ENCODE measurements around the gene SPART. TPM values are rescaled to one million over a fixed set of nuclear protein-coding genes. Genes with fewer than 3 reads are reported as not detected.
"Not testable (repeated sequence)": the region's sequence is repeated elsewhere in the genome, so short reads cannot be mapped to it uniquely, and the experiment has no call there.

SPART gene
- polyA plus RNA-seq, 1 donor from 2014 or later = 52.4 TPM

DNA sequence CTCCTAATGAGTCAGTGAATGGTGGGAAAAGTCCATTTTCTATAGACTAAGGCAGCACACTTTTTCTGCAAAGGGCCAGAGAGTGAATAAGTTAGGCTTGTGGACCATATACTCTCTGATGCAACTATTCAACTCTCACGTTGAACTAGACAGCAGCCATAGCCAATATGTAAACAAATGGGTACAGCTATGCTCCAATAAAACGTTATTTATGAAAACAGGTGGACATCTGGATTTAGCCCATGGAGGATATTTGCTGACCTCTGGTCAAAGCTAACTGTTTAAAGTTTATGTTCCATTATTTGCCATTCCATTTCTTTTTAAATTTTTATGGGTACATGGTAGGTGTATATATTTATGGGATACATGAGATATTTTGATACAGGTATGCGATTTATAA is 43.9 kb downstream of the SPART start:
- H2AFZ ChIP-seq (ENCODE audit: low read depth, low read length) = no peak overlapping the region
- no peaks in the 10 kb centered on the region for H3K9me2 ChIP-seq (ENCODE audit: insufficient read depth, low read length)
- peaks cover 18% of the 10 kb centered on the region for H3K27me3 ChIP-seq (ENCODE audit: insufficient read depth, low read depth, low read length)
- no peaks in the 10 kb centered on the region for H4K20me1 ChIP-seq (ENCODE audit: insufficient read depth)
- H3K79me2 ChIP-seq (replicated peaks; ENCODE audit: insufficient read depth, low read length) = no peaks in the 10 kb centered on the region
- no peak for TF ChIP-seq EP300 (conservative IDR thresholded peaks at IDR 0.05; ENCODE audit: poor library complexity, severe bottlenecking)
- TF ChIP-seq, protein P1, sequence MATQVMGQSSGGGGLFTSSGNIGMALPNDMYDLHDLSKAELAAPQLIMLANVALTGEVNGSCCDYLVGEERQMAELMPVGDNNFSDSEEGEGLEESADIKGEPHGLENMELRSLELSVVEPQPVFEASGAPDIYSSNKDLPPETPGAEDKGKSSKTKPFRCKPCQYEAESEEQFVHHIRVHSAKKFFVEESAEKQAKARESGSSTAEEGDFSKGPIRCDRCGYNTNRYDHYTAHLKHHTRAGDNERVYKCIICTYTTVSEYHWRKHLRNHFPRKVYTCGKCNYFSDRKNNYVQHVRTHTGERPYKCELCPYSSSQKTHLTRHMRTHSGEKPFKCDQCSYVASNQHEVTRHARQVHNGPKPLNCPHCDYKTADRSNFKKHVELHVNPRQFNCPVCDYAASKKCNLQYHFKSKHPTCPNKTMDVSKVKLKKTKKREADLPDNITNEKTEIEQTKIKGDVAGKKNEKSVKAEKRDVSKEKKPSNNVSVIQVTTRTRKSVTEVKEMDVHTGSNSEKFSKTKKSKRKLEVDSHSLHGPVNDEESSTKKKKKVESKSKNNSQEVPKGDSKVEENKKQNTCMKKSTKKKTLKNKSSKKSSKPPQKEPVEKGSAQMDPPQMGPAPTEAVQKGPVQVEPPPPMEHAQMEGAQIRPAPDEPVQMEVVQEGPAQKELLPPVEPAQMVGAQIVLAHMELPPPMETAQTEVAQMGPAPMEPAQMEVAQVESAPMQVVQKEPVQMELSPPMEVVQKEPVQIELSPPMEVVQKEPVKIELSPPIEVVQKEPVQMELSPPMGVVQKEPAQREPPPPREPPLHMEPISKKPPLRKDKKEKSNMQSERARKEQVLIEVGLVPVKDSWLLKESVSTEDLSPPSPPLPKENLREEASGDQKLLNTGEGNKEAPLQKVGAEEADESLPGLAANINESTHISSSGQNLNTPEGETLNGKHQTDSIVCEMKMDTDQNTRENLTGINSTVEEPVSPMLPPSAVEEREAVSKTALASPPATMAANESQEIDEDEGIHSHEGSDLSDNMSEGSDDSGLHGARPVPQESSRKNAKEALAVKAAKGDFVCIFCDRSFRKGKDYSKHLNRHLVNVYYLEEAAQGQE (IDR thresholded peaks at IDR 0.05; ENCODE audit: borderline replicate concordance) = no peak
- TF ChIP-seq, protein P2, sequence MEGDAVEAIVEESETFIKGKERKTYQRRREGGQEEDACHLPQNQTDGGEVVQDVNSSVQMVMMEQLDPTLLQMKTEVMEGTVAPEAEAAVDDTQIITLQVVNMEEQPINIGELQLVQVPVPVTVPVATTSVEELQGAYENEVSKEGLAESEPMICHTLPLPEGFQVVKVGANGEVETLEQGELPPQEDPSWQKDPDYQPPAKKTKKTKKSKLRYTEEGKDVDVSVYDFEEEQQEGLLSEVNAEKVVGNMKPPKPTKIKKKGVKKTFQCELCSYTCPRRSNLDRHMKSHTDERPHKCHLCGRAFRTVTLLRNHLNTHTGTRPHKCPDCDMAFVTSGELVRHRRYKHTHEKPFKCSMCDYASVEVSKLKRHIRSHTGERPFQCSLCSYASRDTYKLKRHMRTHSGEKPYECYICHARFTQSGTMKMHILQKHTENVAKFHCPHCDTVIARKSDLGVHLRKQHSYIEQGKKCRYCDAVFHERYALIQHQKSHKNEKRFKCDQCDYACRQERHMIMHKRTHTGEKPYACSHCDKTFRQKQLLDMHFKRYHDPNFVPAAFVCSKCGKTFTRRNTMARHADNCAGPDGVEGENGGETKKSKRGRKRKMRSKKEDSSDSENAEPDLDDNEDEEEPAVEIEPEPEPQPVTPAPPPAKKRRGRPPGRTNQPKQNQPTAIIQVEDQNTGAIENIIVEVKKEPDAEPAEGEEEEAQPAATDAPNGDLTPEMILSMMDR (IDR thresholded peaks at IDR 0.05; ENCODE audit: poor library complexity, severe bottlenecking) = no peak
- TF ChIP-seq TAF1 (IDR thresholded peaks at IDR 0.05; ENCODE audit: low read depth) = no peak
- no peak for TF ChIP-seq EZH2 (IDR thresholded peaks at IDR 0.05; ENCODE audit: borderline replicate concordance, insufficient read depth, low read length, poor library complexity, severe bottlenecking)
- TF ChIP-seq RAD21 (conservative IDR thresholded peaks at IDR 0.05) = no peak
- no peak for TF ChIP-seq SMC3 (conservative IDR thresholded peaks at IDR 0.05; ENCODE audit: poor library complexity)
- no peak for TF ChIP-seq MXI1 (conservative IDR thresholded peaks at IDR 0.05; ENCODE audit: poor library complexity, severe bottlenecking)
- TF ChIP-seq POLR2AphosphoS5 (IDR thresholded peaks at IDR 0.05) = no peak
- no peaks in the 10 kb centered on the region for H3K9me3 ChIP-seq (ENCODE audit: low read length)
- no peak overlapping the region for H3K4me3 ChIP-seq (ENCODE audit: low read length)
- H3K36me3 ChIP-seq (ENCODE audit: insufficient read depth, low read length) = no peaks in the 10 kb centered on the region
- no peak overlapping the region for H3K27ac ChIP-seq (ENCODE audit: low read length)
- H3K9ac ChIP-seq (ENCODE audit: low read length) = no peak overlapping the region
- no peak overlapping the region for H3K4me2 ChIP-seq (ENCODE audit: low read length)
- H3F3A ChIP-seq (ENCODE audit: insufficient read depth, low read length, poor library complexity, severe bottlenecking) = no peaks in the 10 kb centered on the region

DNA sequence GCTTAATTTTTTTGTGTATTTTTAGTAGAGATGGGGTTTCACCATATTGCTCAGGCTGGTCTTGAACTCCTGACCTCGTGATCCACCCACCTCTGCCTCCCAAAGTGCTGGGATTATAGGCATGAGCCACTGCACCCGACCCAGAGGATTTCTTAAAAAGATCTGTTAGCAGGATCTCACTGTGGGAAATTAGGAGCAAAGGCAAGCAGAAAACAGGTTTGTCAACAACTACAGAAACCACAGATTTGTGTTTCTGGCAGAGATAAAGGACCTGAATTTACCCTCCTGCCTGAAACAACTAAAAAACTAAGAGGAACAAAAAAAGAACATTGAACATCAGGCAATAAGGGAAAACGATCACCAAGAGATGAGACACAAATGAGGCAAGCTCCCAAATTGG is 46.7 kb downstream of the SPART start:
- H3K9ac ChIP-seq (ENCODE audit: low read length); H3K9me3 ChIP-seq (ENCODE audit: low read length); H3K9me2 ChIP-seq (ENCODE audit: insufficient read depth, low read length); H3K27ac ChIP-seq (ENCODE audit: low read length); H3K36me3 ChIP-seq (ENCODE audit: insufficient read depth, low read length); H3K4me2 ChIP-seq (ENCODE audit: low read length); H3K4me3 ChIP-seq (ENCODE audit: low read length); H4K20me1 ChIP-seq (ENCODE audit: insufficient read depth); H2AFZ ChIP-seq (ENCODE audit: low read depth, low read length); H3F3A ChIP-seq (ENCODE audit: insufficient read depth, low read length, poor library complexity, severe bottlenecking); H3K79me2 ChIP-seq (replicated peaks; ENCODE audit: insufficient read depth, low read length): not testable (repeated sequence)
- H3K27me3 ChIP-seq (ENCODE audit: insufficient read depth, low read depth, low read length) = peaks cover 26% of the 10 kb centered on the region

DNA sequence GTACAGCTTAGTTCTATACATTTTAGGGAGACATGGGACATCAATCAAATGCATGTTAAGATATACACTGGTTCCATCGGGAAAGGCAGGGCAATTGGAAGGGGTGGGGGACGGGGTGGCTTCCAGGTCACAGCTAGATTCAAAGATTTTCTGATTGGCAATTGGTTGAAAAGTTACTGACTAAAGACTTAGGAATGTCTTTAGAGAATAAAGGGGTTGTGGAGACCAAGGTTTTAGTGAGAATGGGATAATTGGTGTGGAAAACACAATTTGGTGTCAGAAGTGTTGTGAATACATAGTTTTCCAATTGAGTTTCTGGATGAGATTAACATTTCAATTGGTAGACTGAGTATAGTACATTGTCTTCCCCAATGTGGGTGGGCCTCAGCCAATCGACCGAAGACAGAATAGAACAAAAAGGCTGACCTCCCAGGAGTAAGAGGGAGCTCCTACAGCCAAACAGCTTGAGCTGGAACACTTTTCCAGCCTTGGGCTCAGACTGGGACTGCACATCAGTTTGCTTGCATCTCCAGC is 47.6 kb downstream of the SPART start:
- Histone ChIP-seq H3K4me3 (ENCODE audit: low read length) (peak overlapping the region; percentile 81), H3K27ac (ENCODE audit: low read length) (no peak overlapping the region)

More for the DNA sequence above, 47.6 kb downstream of the SPART start:
- Histone ChIP-seq H3K9ac (ENCODE audit: low read length) (no peak overlapping the region), H3K36me3 (ENCODE audit: insufficient read depth, low read length) (no peaks in the 10 kb centered on the region), H3F3A (ENCODE audit: insufficient read depth, low read length, poor library complexity, severe bottlenecking) (no peaks in the 10 kb centered on the region), H2AFZ (ENCODE audit: low read depth, low read length) (no peak overlapping the region), H3K9me2 (ENCODE audit: insufficient read depth, low read length) (no peaks in the 10 kb centered on the region), H3K4me2 (ENCODE audit: low read length) (peak overlapping the region; percentile 44), H4K20me1 (ENCODE audit: insufficient read depth) (no peaks in the 10 kb centered on the region), H3K27me3 (ENCODE audit: insufficient read depth, low read depth, low read length) (peaks cover 26% of the 10 kb centered on the region), H3K79me2 (replicated peaks; ENCODE audit: insufficient read depth, low read length) (no peaks in the 10 kb centered on the region), H3K9me3 (ENCODE audit: low read length) (no peaks in the 10 kb centered on the region)
- no peak for TF ChIP-seq RAD21 (conservative IDR thresholded peaks at IDR 0.05)
- TF ChIP-seq, protein P1 (IDR thresholded peaks at IDR 0.05; ENCODE audit: borderline replicate concordance) = no peak

Data from neural cell (in vitro differentiated cells).